Activated CD8-positive, alpha-beta memory T cell treated with anti-CD3 and anti-CD28 coated beads, Interleukin-2, amount 50 U/mL, for 1 hour (primary cell): ENCODE data around the gene SHANK2.

Source experiments
- DNase-seq: peaks from one replicate; pipeline ENCODE4 v3.0.0-alpha.2; 2020; ENCODE audit errors: extremely low read depth

Gene SHANK2

GRCh38 chr11:71269603-71270511 lies 17.5 kb upstream of the SHANK2 start:
- no peak for DNase-seq

- no peak for DNase-seq
Measured at GRCh38 chr11:71268706-71269321, 16.4 kb upstream of the SHANK2 start.

- no peak for DNase-seq
Measured at GRCh38 chr11:71267807-71268421, 15.5 kb upstream of the SHANK2 start.

- no peak for DNase-seq
Measured at GRCh38 chr11:71266114-71266833, 13.9 kb upstream of the SHANK2 start.

GRCh38 chr11:71265559-71266092 lies 13.2 kb upstream of the SHANK2 start:
- no peak for DNase-seq

GRCh38 chr11:71263386-71263785 lies 11.0 kb upstream of the SHANK2 start:
- no peak for DNase-seq

- DNase-seq: no peak
Measured at GRCh38 chr11:71255800-71256479, 3.6 kb upstream of the SHANK2 start.

- DNase-seq: no peak
Measured at GRCh38 chr11:71255323-71255722, 2.9 kb upstream of the SHANK2 start.

- no peak for DNase-seq
Measured at GRCh38 chr11:71253794-71254193, 1.4 kb upstream of the SHANK2 start.

GRCh38 chr11:71252770-71253730 lies 673 bp upstream of the SHANK2 start:
- no peak for DNase-seq

- DNase-seq: no peak
Measured at GRCh38 chr11:71251761-71252268, 562 bp downstream of the SHANK2 start.

- DNase-seq: no peak
Measured at GRCh38 chr11:71251151-71251721, 1.1 kb downstream of the SHANK2 start.

GRCh38 chr11:71250523-71251150 lies 1.7 kb downstream of the SHANK2 start:
- no peak for DNase-seq

GRCh38 chr11:71249301-71249700 lies 3.1 kb downstream of the SHANK2 start:
- no peak for DNase-seq

- no peak for DNase-seq
Measured at GRCh38 chr11:71248656-71249055, 3.7 kb downstream of the SHANK2 start.

- DNase-seq: no peak
Measured at GRCh38 chr11:71248251-71248570, 4.2 kb downstream of the SHANK2 start.

GRCh38 chr11:71247551-71248250 lies 4.7 kb downstream of the SHANK2 start:
- no peak for DNase-seq

GRCh38 chr11:71246559-71246958 lies 5.8 kb downstream of the SHANK2 start:
- DNase-seq: no peak
